Mesendoderm (in vitro differentiated cells): Measurements from ENCODE around the gene RBMS1.

Source experiments
- DNase-seq: peaks from one replicate; pipeline ENCODE4 v3.0.0; 2013
- H2AK5ac ChIP-seq: 2 replicates; pipeline ENCODE4 v1.6.1; 2013; ENCODE audit warnings: low read length, inconsistent platforms
- H2BK120ac ChIP-seq: 2 replicates; pipeline ENCODE4 v1.6.1; 2013; ENCODE audit warnings: low read depth, mild to moderate bottlenecking, low read length, moderate library complexity, mixed read lengths
- H2BK15ac ChIP-seq: replicated peaks from 2 replicates; pipeline ENCODE4 v1.6.1; 2013; ENCODE audit warnings: low read depth, mild to moderate bottlenecking, moderate library complexity
- H2BK5ac ChIP-seq: 2 replicates; pipeline ENCODE4 v1.6.1; 2013; ENCODE audit warnings: low read length, inconsistent platforms
- H3K18ac ChIP-seq: 2 replicates; pipeline ENCODE4 v1.6.1; 2013; ENCODE audit warnings: mild to moderate bottlenecking, low read length, mixed read lengths
- H3K23ac ChIP-seq: one replicate; pipeline ENCODE4 v1.6.1; 2013; ENCODE audit warnings: low read length
- H3K27ac ChIP-seq: 2 replicates; pipeline ENCODE4 v1.5.1; 2013; ENCODE audit warnings: low read depth, mild to moderate bottlenecking, inconsistent platforms, low read length, moderate library complexity
- H3K27me3 ChIP-seq: 2 replicates; pipeline ENCODE4 v1.6.1; 2013; ENCODE audit warnings: low read length, control low read depth, mild to moderate bottlenecking, inconsistent platforms; ENCODE audit not compliant: insufficient read depth, poor library complexity
- H3K36me3 ChIP-seq: 2 replicates; pipeline ENCODE4 v1.6.1; 2013; ENCODE audit warnings: low read length, inconsistent platforms; ENCODE audit not compliant: control insufficient read depth, insufficient read depth
- H3K4ac ChIP-seq: one replicate; pipeline ENCODE4 v1.6.1; 2013; ENCODE audit warnings: low read depth, mild to moderate bottlenecking, low read length, moderate library complexity
- H3K4me1 ChIP-seq: 2 replicates; pipeline ENCODE4 v1.6.1; 2013; ENCODE audit warnings: low read depth, low read length, inconsistent platforms; ENCODE audit not compliant: control insufficient read depth
- H3K4me2 ChIP-seq: 2 replicates; pipeline ENCODE4 v1.6.1; 2013; ENCODE audit warnings: low read length
- H3K4me3 ChIP-seq: 2 replicates; pipeline ENCODE4 v1.5.1; 2013; ENCODE audit warnings: mild to moderate bottlenecking, low read length
- H3K56ac ChIP-seq: one replicate; pipeline ENCODE4 v1.6.1; 2013; ENCODE audit warnings: low read length
- H3K79me1 ChIP-seq: 2 replicates; pipeline ENCODE4 v1.6.1; 2013; ENCODE audit warnings: low read length, inconsistent platforms
- H3K79me2 ChIP-seq: 2 replicates; pipeline ENCODE4 v1.6.1; 2013; ENCODE audit warnings: mild to moderate bottlenecking, low read length; ENCODE audit not compliant: control insufficient read depth, insufficient read depth
- H3K9ac ChIP-seq: 2 replicates; pipeline ENCODE4 v1.6.1; 2013; ENCODE audit warnings: low read length, inconsistent platforms
- H4K5ac ChIP-seq: one replicate; pipeline ENCODE4 v1.6.1; 2013; ENCODE audit warnings: low read length
- H4K8ac ChIP-seq: one replicate; pipeline ENCODE4 v1.6.1; 2013; ENCODE audit warnings: low read depth, mild to moderate bottlenecking, control low read depth, low read length, moderate library complexity
- WGBS: extraction: QIAGEN DNeasy Blood & Tissue Kit; methylation state at CpG from one replicate; pipeline ENCODE4 v1.1.7; 2013; ENCODE audit warnings: low lambda C conversion rate, missing lambda C conversion rate; ENCODE audit not compliant: insufficient coverage; ENCODE audit errors: extremely low coverage; 5-methylcytosine and 5-hydroxymethylcytosine counted together

Gene RBMS1

DNA sequence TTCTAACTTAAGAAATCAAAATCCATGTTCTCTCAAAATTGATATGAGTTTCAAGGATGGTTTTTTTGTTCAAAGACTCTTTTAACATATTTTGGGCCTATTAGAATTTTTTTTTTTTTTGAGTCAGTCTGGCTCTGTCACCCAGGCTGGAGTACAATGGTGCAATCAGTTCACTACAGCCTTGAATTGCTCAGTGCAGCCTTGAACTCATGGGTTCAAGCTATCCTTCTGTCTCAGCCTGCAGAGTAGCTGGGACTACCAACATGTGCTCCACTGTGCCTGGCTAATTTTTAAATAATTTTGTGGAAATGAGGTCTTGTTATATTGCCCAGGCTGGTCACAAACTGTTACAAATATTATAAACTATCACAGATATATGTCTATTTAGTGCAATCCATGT, 40.6 kb upstream of the RBMS1 start:
- no peak overlapping the region for H4K5ac ChIP-seq
- no peak overlapping the region for H3K4me2 ChIP-seq
- no peak overlapping the region for H3K27ac ChIP-seq
- no peaks in the 10 kb centered on the region for H3K36me3 ChIP-seq
- H3K56ac ChIP-seq = no peak overlapping the region
- H2BK5ac ChIP-seq = no peak overlapping the region
- H3K79me2 ChIP-seq = no peaks in the 10 kb centered on the region
- no peak overlapping the region for H3K4ac ChIP-seq
- no peak overlapping the region for H4K8ac ChIP-seq
- H2BK15ac ChIP-seq = no peak overlapping the region
- no peaks in the 10 kb centered on the region for H3K27me3 ChIP-seq
- no peak overlapping the region for H3K23ac ChIP-seq
- H3K9ac ChIP-seq = no peak overlapping the region
- no peak overlapping the region for H2BK120ac ChIP-seq
- no peak overlapping the region for H3K18ac ChIP-seq
- no peaks in the 10 kb centered on the region for H3K4me1 ChIP-seq
- no peak for DNase-seq
- no peak overlapping the region for H2AK5ac ChIP-seq
- no peak overlapping the region for H3K4me3 ChIP-seq
- H3K79me1 ChIP-seq = no peaks in the 10 kb centered on the region

DNA sequence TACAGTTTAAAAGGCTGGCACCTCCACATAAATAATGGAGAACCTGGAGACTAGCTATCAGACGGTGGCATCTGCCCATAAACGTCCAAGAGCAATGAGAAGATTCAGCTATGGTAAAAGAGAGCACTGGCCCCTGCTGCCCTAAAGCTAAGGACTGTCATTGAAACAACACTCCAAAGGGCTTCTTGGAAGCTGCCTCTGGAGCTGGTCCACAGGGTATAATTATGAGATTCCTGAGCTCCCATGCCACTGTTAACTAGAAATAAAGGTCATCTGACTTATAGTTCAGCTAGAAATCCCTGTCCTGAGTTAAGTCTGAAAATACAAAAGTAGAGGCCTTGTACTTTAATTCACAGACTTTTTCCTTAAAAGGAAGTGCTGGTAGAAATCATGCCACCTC, 39.9 kb upstream of the RBMS1 start:
- no peak overlapping the region for H2BK15ac ChIP-seq
- no peak overlapping the region for H4K5ac ChIP-seq
- H3K79me2 ChIP-seq = no peaks in the 10 kb centered on the region
- no peak overlapping the region for H3K18ac ChIP-seq
- no peak overlapping the region for H2BK120ac ChIP-seq
- H3K27me3 ChIP-seq = no peaks in the 10 kb centered on the region
- H3K9ac ChIP-seq = no peak overlapping the region
- no peak overlapping the region for H3K23ac ChIP-seq
- no peaks in the 10 kb centered on the region for H3K4me1 ChIP-seq
- H3K4ac ChIP-seq = no peak overlapping the region
- no peak overlapping the region for H3K27ac ChIP-seq
- H3K56ac ChIP-seq = no peak overlapping the region
- no peaks in the 10 kb centered on the region for H3K79me1 ChIP-seq
- no peak overlapping the region for H4K8ac ChIP-seq
- no CpG with 5 or more reads among the region's 2 CpGs for WGBS
- H2BK5ac ChIP-seq = no peak overlapping the region
- H2AK5ac ChIP-seq = no peak overlapping the region
- no peak overlapping the region for H3K4me2 ChIP-seq
- H3K4me3 ChIP-seq = no peak overlapping the region
- DNase-seq = no peak
- H3K36me3 ChIP-seq = no peaks in the 10 kb centered on the region

DNA sequence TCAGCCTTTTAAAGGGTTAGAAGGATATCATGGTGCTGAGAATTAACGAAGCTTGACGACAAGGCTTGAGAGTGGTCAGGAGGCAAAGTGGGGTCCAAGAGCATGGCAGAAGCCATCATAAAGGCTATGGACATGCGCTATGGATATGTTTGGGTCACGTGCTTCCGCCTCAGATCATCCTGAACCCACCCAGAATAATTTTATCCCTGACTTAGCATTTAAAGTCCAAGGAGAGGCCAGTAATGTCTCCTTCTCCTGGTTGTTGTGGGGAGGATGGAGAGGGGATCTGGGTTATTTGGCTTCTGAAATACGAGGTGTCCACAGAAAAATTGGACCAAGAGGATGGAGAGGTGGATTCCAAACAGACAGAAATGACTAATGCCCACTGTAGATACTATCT, 38.8 kb upstream of the RBMS1 start:
- Histone ChIP-seq H2AK5ac (no peak overlapping the region), H3K23ac (no peak overlapping the region), H3K4ac (no peak overlapping the region)

DNA sequence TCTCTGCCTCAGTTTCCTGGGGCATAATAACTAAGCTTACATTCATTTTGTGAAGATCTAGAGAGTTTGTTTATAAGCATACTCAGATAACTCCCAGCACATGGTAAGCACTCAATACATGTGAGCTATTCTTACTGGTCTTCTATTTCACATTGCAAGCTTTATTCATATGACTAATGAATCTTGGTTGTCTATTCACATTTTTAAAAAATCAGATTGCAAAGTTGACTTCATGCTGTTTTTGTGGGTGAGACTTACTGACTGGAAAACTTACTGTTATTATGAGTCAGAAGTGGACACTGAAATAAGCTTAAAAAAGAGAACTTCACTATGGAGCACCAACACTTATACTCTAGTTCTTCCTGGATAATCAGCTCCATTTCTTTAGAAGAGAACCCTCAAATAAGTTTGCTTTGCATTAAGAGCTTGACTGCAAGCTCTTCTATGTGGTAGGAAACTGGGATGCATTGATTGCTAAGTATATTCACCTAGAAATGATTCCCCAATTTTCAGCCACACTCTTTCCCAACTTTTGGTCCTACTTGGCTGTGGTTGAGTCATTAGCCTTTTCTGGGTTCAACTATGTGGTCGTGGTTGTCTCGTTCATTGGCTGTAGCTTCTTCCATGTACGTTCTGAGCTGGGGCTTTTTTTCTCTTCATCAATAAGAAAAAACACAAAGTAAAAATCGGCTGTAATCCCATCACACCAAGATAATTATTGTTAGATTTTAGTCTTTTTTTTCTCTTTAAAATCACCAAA, 29.5 kb upstream of the RBMS1 start:
- Histone ChIP-seq H3K56ac (no peak overlapping the region), H2AK5ac (no peak overlapping the region), H3K4me1 (no peaks in the 10 kb centered on the region), H2BK15ac (no peak overlapping the region), H2BK120ac (no peak overlapping the region), H3K9ac (no peak overlapping the region), H3K23ac (no peak overlapping the region), H3K4me2 (no peak overlapping the region), H3K4ac (no peak overlapping the region), H3K36me3 (no peaks in the 10 kb centered on the region), H3K79me1 (no peaks in the 10 kb centered on the region), H2BK5ac (no peak overlapping the region), H3K27ac (no peak overlapping the region), H4K8ac (no peak overlapping the region), H4K5ac (no peak overlapping the region), H3K18ac (no peak overlapping the region), H3K4me3 (no peak overlapping the region), H3K79me2 (no peaks in the 10 kb centered on the region), H3K27me3 (no peaks in the 10 kb centered on the region)
- no CpG with 5 or more reads among the region's 4 CpGs for WGBS
- no peak for DNase-seq

More for the DNA sequence above, 38.8 kb upstream of the RBMS1 start:
- Histone ChIP-seq H4K8ac (no peak overlapping the region), H3K4me1 (no peaks in the 10 kb centered on the region), H3K79me1 (no peaks in the 10 kb centered on the region), H2BK120ac (no peak overlapping the region), H3K79me2 (no peaks in the 10 kb centered on the region), H3K9ac (no peak overlapping the region), H3K56ac (no peak overlapping the region), H2BK15ac (no peak overlapping the region), H3K27me3 (no peaks in the 10 kb centered on the region), H3K18ac (no peak overlapping the region), H3K27ac (no peak overlapping the region), H3K4me2 (no peak overlapping the region), H3K4me3 (no peak overlapping the region), H4K5ac (no peak overlapping the region), H2BK5ac (no peak overlapping the region), H3K36me3 (no peaks in the 10 kb centered on the region)
- no peak for DNase-seq
- WGBS = no CpG with 5 or more reads among the region's 6 CpGs

DNA sequence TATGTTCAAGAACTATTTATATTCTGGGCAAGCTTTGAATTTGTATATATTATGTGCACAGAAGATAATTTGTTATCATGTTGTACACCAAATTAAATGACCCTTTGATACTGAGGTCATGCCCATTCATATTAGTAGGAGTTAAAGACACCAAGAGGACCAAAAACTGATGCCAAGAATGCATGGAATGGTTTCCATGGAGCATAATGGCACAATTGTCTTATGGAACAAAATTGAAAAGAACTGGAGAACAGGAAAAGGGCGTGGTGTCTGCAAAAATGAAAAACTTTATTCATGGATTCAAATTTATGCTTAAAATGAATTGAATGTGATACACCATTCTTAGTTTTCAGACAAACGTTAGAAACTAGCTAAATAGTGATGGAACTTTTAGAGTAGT, 24.1 kb upstream of the RBMS1 start:
- H3K4me2 ChIP-seq = no peak overlapping the region
- DNase-seq = no peak
- H3K23ac ChIP-seq = no peak overlapping the region
- no peak overlapping the region for H2BK5ac ChIP-seq
- H3K18ac ChIP-seq = no peak overlapping the region
- no peaks in the 10 kb centered on the region for H3K27me3 ChIP-seq
- no peak overlapping the region for H4K5ac ChIP-seq
- H3K56ac ChIP-seq = no peak overlapping the region
- H3K36me3 ChIP-seq = no peaks in the 10 kb centered on the region
- no CpG with 5 or more reads among the region's 2 CpGs for WGBS
- no peak overlapping the region for H3K27ac ChIP-seq
- no peak overlapping the region for H3K4me3 ChIP-seq
- H3K9ac ChIP-seq = no peak overlapping the region
- H2BK120ac ChIP-seq = no peak overlapping the region
- H2AK5ac ChIP-seq = no peak overlapping the region
- H3K79me1 ChIP-seq = no peaks in the 10 kb centered on the region
- no peak overlapping the region for H4K8ac ChIP-seq
- peaks cover 4% of the 10 kb centered on the region for H3K4me1 ChIP-seq
- H3K4ac ChIP-seq = no peak overlapping the region
- H2BK15ac ChIP-seq = no peak overlapping the region
- no peaks in the 10 kb centered on the region for H3K79me2 ChIP-seq
